Measurements from ENCODE around the gene GPR62.
A peak's percentile ranks its signal among the peaks of the same experiment; 100 is the strongest.

Gene GPR62

GRCh38 chr3:51962854-51963530 lies 7.8 kb downstream of the GPR62 start:
- no peak for TF ChIP-seq CTCF (conservative IDR thresholded peaks at IDR 0.05; ENCODE audit: low read depth, low read length)
- no peak for DNase-seq (ENCODE audit: low read depth)
- H3K4me3 ChIP-seq (ENCODE audit: low read depth, low read length), result no peak overlapping the region

- no peak for DNase-seq (ENCODE audit: low read depth)
- no peak overlapping the region for H3K4me3 ChIP-seq (ENCODE audit: low read depth, low read length)
- TF ChIP-seq CTCF (conservative IDR thresholded peaks at IDR 0.05; ENCODE audit: low read depth, low read length), result no peak
Measured at GRCh38 chr3:51963951-51964451, 8.8 kb downstream of the GPR62 start.

GRCh38 chr3:51964521-51964920 lies 9.3 kb downstream of the GPR62 start:
- no peak overlapping the region for H3K4me3 ChIP-seq (ENCODE audit: low read depth, low read length)
- no peak for TF ChIP-seq CTCF (conservative IDR thresholded peaks at IDR 0.05; ENCODE audit: low read depth, low read length)
- DNase-seq (ENCODE audit: low read depth), result no peak

- DNase-seq (ENCODE audit: low read depth), result no peak
- no peak for TF ChIP-seq CTCF (conservative IDR thresholded peaks at IDR 0.05; ENCODE audit: low read depth, low read length)
- H3K4me3 ChIP-seq (ENCODE audit: low read depth, low read length), result no peak overlapping the region
Measured at GRCh38 chr3:51966016-51966415, 10.8 kb downstream of the GPR62 start.

- H3K4me3 ChIP-seq (ENCODE audit: low read depth, low read length), result no peak overlapping the region
- DNase-seq (ENCODE audit: low read depth), result no peak
- TF ChIP-seq CTCF (conservative IDR thresholded peaks at IDR 0.05; ENCODE audit: low read depth, low read length), result no peak
Measured at GRCh38 chr3:51966486-51966885, 11.3 kb downstream of the GPR62 start.

- H3K4me3 ChIP-seq (ENCODE audit: low read depth, low read length), result peak overlapping the region; percentile 66
- DNase-seq (ENCODE audit: low read depth), result no peak
- TF ChIP-seq CTCF (conservative IDR thresholded peaks at IDR 0.05; ENCODE audit: low read depth, low read length), result no peak
Measured at GRCh38 chr3:51966922-51967383, 11.8 kb downstream of the GPR62 start.

All from choroid plexus epithelial cell (primary cell).